OCI-LY1 (cell line): ENCODE results near the gene SDK2.
A peak's percentile ranks its signal among the peaks of the same experiment; 100 is the strongest.

Experiments
- H2AFZ ChIP-seq: fragments of 200-600 bp; sonication (generic), shearing (Covaris generic); 2 replicates; pipeline ENCODE4 v1.6.0; 2014; ENCODE audit warnings: antibody characterized with exemption, mild to moderate bottlenecking, low read length
- H3F3A ChIP-seq: fragments of 200-600 bp; sonication (generic), shearing (Covaris generic); 2 replicates; pipeline ENCODE4 v1.6.0; 2014; ENCODE audit warnings: mild to moderate bottlenecking, antibody characterized with exemption, low read length, moderate library complexity; ENCODE audit not compliant: insufficient read depth
- H3K27ac ChIP-seq: fragments of 200-600 bp; sonication (generic); 2 replicates; pipeline ENCODE4 v1.5.1; 2014; ENCODE audit warnings: low read length, mixed run types, mild to moderate bottlenecking, low read depth; ENCODE audit not compliant: poor library complexity, severe bottlenecking
- H3K27me3 ChIP-seq: fragments of 200-600 bp; sonication (generic); 2 replicates; pipeline ENCODE4 v1.6.0; 2014; ENCODE audit warnings: antibody characterized with exemption, mild to moderate bottlenecking, low read length, moderate library complexity; ENCODE audit not compliant: insufficient read depth
- H3K36me3 ChIP-seq: fragments of 200-600 bp; sonication (generic); 2 replicates; pipeline ENCODE4 v1.6.1; 2014; ENCODE audit warnings: mild to moderate bottlenecking, antibody characterized with exemption, low read length, moderate library complexity, mixed read lengths; ENCODE audit not compliant: insufficient read depth
- H3K4me1 ChIP-seq: fragments of 200-600 bp; sonication (generic); 2 replicates; pipeline ENCODE4 v1.5.1; 2014; ENCODE audit warnings: mild to moderate bottlenecking, low read length, moderate library complexity; ENCODE audit not compliant: insufficient read depth, severe bottlenecking
- H3K4me2 ChIP-seq: fragments of 200-600 bp; sonication (generic), shearing (Covaris generic); 2 replicates; pipeline ENCODE4 v1.6.1; 2014; ENCODE audit warnings: low read length
- H3K4me3 ChIP-seq: fragments of 200-600 bp; sonication (generic); 2 replicates; pipeline ENCODE4 v1.5.1; 2014; ENCODE audit warnings: low read length, low read depth, mild to moderate bottlenecking, mixed read lengths; ENCODE audit not compliant: poor library complexity, severe bottlenecking
- H3K79me2 ChIP-seq: fragments of 200-600 bp; shearing (Covaris generic); 2 replicates; pipeline ENCODE4 v1.6.1; 2016; ENCODE audit warnings: mixed run types, low read length, mixed read lengths; ENCODE audit not compliant: insufficient read depth
- H3K9ac ChIP-seq: fragments of 200-600 bp; sonication (generic), shearing (Covaris generic); 2 replicates; pipeline ENCODE4 v1.6.1; 2014; ENCODE audit warnings: mild to moderate bottlenecking, low read length, mixed read lengths
- H3K9me2 ChIP-seq: fragments of 200-600 bp; sonication (generic), shearing (Covaris generic); 2 replicates; pipeline ENCODE4 v1.6.1; 2014; ENCODE audit warnings: low read depth, mild to moderate bottlenecking, low read length, mixed read lengths
- H3K9me3 ChIP-seq: fragments of 200-600 bp; shearing (Covaris generic); 2 replicates; pipeline ENCODE4 v1.6.1; 2014; ENCODE audit warnings: low read length, mixed read lengths
- H4K20me1 ChIP-seq: fragments of 200-600 bp; sonication (generic), shearing (Covaris generic); 2 replicates; pipeline ENCODE4 v1.6.0; 2016; ENCODE audit warnings: mild to moderate bottlenecking, low read length; ENCODE audit not compliant: insufficient read depth
- CTCF ChIP-seq: fragments of 200-600 bp; sonication (generic), shearing (Covaris generic); IDR thresholded peaks from 2 replicates; pipeline ENCODE4 v1.5.1; 2017; ENCODE audit warnings: mild to moderate bottlenecking, antibody characterized with exemption, low read length, moderate library complexity, mixed read lengths
- EZH2 ChIP-seq: fragments of 200-600 bp; sonication (generic), shearing (Covaris generic); IDR thresholded peaks from 2 replicates; pipeline ENCODE4 v1.8.0; 2017; ENCODE audit warnings: borderline replicate concordance, mixed run types, mild to moderate bottlenecking, antibody characterized with exemption, low read length, moderate library complexity, mixed read lengths

The SDK2 gene

GRCh38 chr17:73481676-73482075 lies 162.6 kb downstream of the SDK2 start:
- Histone ChIP-seq H3K27me3 (peaks cover 9% of the 10 kb centered on the region; the same call in 1 of the 2 replicates), H3K9me2 (no peaks in the 10 kb centered on the region), H3K9ac (no peak overlapping the region), H3K27ac (no peak overlapping the region), H4K20me1 (no peaks in the 10 kb centered on the region), H3K4me3 (no peak overlapping the region), H3K4me1 (no peaks in the 10 kb centered on the region), H3K4me2 (no peak overlapping the region), H3F3A (no peaks in the 10 kb centered on the region), H3K36me3 (no peaks in the 10 kb centered on the region; the same call in 1 of the 2 replicates), H3K9me3 (peaks cover 4% of the 10 kb centered on the region; the same call in 1 of the 2 replicates), H2AFZ (no peak overlapping the region), H3K79me2 (no peaks in the 10 kb centered on the region)
- no peak for TF ChIP-seq CTCF
- TF ChIP-seq EZH2: no peak

- H3K27ac ChIP-seq: no peak overlapping the region
- H3K36me3 ChIP-seq: no peaks in the 10 kb centered on the region; the same call in 1 of the 2 replicates
- H3K27me3 ChIP-seq: peaks cover 7% of the 10 kb centered on the region; the same call in 1 of the 2 replicates
- no peak overlapping the region for H3K4me3 ChIP-seq
- H3K9me3 ChIP-seq: peaks cover 4% of the 10 kb centered on the region; the same call in 1 of the 2 replicates
- H2AFZ ChIP-seq: no peak overlapping the region
- no peaks in the 10 kb centered on the region for H3K79me2 ChIP-seq
- H3K9ac ChIP-seq: no peak overlapping the region
- no peaks in the 10 kb centered on the region for H4K20me1 ChIP-seq
- H3K9me2 ChIP-seq: no peaks in the 10 kb centered on the region
- no peaks in the 10 kb centered on the region for H3F3A ChIP-seq
- no peak overlapping the region for H3K4me2 ChIP-seq
- no peak for TF ChIP-seq CTCF
- no peak for TF ChIP-seq EZH2
- no peaks in the 10 kb centered on the region for H3K4me1 ChIP-seq
These were observed 163.5 kb downstream of the SDK2 start for GRCh38 chr17:73480740-73481139.

GRCh38 chr17:73478768-73479424 lies 165.3 kb downstream of the SDK2 start:
- Histone ChIP-seq H3K4me3 (no peak overlapping the region), H3K4me2 (no peak overlapping the region), H3K4me1 (no peaks in the 10 kb centered on the region), H2AFZ (no peak overlapping the region), H3K9me3 (no peaks in the 10 kb centered on the region), H3K27ac (no peak overlapping the region), H3K9me2 (no peaks in the 10 kb centered on the region), H4K20me1 (no peaks in the 10 kb centered on the region), H3K79me2 (no peaks in the 10 kb centered on the region), H3K36me3 (no peaks in the 10 kb centered on the region), H3F3A (no peaks in the 10 kb centered on the region), H3K9ac (no peak overlapping the region), H3K27me3 (no peaks in the 10 kb centered on the region)
- no peak for TF ChIP-seq EZH2
- TF ChIP-seq CTCF: peak; percentile 48; the same call in 1 of the 2 replicates
